Dermis blood vessel endothelial cell (primary cell): ENCODE results near the gene REEP5. TPM values are rescaled to one million over a fixed set of nuclear protein-coding genes. Genes with fewer than 3 reads are reported as not detected.
"Not testable (repeated sequence)": the region's sequence is repeated elsewhere in the genome, so short reads cannot be mapped to it uniquely, and the experiment has no call there.

Source experiments
- DNase-seq: peaks from one replicate; pipeline ENCODE4 v3.0.0; 2010
- total RNA-seq: library from RNA; depleted of rRNA; stranded (reverse); fragments of >200 nt; gene quantifications from 2 replicates; pipeline ENCODE4 v1.2.3, GENCODE V29; 2014

REEP5 gene
- total RNA-seq, 1 donor from 2014 or later: 40.7 TPM

DNA sequence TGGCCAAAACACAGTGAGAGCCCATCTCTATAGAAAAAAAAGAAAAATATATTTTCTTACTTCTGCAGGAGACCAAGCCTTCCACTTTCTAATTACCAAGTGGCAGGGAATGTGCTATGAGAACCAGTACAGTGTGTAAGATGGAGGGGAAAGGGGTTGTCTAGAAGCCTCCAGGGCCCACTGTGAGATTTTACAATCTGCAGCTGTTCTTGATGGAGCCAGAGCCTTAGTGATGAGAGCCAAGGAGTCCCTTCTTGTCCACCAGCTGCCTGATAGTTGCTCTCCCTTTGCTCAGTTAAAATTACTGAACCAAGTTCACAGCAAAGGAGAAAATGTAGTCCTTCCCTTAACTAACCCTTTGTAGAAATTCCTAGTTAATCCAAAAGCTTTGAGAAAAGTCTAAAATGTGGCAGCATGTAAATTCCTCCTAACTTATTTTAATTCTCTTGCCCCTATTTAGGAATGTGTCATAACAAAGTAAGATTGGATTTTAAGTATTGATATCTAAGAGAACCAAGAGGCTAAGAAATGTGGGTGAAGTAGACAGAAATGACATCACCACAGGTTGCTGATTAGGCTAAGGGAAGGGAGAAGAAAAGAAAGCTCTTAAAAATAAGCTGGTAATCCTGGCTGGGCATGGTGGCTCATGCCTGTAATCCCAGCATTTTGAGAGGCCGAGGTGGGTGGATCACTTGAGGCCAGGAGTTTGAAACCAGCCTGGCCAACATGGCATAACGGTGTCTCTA, 41.6 kb downstream of the REEP5 start:
- no peak for DNase-seq

GRCh38 chr5:112878760-112879159, 43.3 kb downstream of the REEP5 start:
- peak; percentile 41 for DNase-seq

GRCh38 chr5:112878101-112878500, 43.9 kb downstream of the REEP5 start:
- no peak for DNase-seq

GRCh38 chr5:112876362-112876761, 45.7 kb downstream of the REEP5 start:
- DNase-seq: no peak

DNA sequence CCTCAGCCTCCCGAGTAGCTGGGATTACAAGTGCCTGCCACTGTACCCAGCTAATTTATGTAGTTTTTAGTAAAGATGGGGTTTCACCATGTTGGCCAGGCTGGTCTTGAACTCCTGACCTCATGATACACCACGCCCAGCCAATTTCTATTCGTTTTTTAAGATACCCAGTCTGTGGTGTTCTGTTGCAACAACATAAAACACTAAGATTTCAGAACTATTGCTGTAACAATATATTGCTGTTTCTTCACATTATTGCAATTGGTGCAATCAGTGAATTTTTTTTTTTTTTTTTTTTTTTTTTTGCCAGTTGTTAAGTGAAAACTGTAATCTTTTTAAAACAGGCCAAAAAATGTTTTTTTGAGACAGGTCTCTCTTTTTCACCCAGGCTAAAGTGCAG, 51.1 kb downstream of the REEP5 start:
- no peak for DNase-seq

GRCh38 chr5:112869948-112870347, 52.1 kb downstream of the REEP5 start:
- DNase-seq: no peak

- DNase-seq: no peak
Measured at GRCh38 chr5:112867411-112867810, 54.6 kb downstream of the REEP5 start.

DNA sequence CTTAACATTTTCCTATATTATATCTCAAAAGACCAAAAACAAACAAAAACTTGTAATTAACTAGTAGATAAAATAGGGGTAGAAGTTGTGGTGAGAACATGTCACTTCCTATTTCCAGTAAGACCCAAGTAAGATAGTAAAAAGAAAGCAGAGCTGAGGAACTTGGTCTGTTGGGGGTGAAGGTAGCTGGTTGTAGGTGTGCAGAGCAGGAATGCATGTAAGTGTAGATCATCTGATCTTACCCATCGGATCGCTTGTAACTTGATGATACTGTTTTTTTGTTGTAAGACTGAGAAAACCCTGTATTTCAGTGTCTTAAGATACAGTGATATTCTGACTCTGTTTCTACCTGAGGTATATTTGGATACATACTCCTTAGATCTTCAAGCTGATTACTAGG, 55.3 kb downstream of the REEP5 start:
- no peak for DNase-seq

GRCh38 chr5:112865128-112865527, 56.9 kb downstream of the REEP5 start:
- no peak for DNase-seq

- peak; percentile 12 for DNase-seq
Measured at GRCh38 chr5:112863549-112863948, 58.5 kb downstream of the REEP5 start.

GRCh38 chr5:112862085-112862484, 59.9 kb downstream of the REEP5 start:
- peak; percentile 28 for DNase-seq

DNA sequence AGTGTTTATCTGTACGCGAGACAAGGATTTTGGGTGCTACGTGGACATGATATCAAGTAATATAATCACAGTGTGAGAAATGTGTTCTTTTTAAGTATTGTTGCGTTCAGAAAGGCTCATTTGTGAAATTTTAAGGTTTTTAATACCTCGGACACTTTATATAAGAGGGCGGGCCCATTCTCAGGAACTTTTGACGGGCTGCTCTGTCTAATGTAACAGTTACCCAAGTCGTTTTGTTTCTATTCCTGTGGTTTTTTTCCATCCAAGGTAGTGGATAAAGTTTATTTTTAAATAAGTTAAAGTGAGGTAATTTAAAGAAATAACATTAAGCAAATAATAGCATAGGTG, 60.4 kb downstream of the REEP5 start:
- DNase-seq: peak; percentile 5

GRCh38 chr5:112860929-112861637, 60.9 kb downstream of the REEP5 start, which contains the start of gene SRP19:
Gene SRP19, plus strand, starts transcription at chr5:112861287. Its CDS starts 90 bp downstream, at chr5:112861377.
- peak; percentile 99 for DNase-seq

DNA sequence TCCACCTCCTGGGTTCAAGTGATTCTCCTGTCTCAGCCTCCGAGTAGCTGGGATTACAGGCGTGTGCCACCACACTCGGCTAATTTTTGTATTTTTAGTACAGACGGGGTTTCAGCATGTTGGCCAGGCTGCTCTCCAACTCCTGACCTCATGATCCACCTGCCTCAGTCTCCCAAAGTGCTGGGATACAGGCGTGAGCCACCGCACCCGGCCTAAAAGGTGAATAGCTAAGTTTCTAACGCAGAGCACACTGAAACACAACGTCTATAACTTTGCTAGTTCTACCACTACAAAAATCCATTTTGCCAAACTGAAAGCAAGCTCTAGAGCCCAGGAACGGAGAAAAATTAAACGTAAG, 61.5 kb downstream of the REEP5 start:
- not testable (repeated sequence) for DNase-seq

- DNase-seq: no peak
Measured at GRCh38 chr5:112857866-112858265, 64.2 kb downstream of the REEP5 start.

GRCh38 chr5:112854651-112855050, 67.4 kb downstream of the REEP5 start:
- DNase-seq: no peak

- no peak for DNase-seq
Measured at GRCh38 chr5:112849912-112850311, 72.1 kb downstream of the REEP5 start.

DNA sequence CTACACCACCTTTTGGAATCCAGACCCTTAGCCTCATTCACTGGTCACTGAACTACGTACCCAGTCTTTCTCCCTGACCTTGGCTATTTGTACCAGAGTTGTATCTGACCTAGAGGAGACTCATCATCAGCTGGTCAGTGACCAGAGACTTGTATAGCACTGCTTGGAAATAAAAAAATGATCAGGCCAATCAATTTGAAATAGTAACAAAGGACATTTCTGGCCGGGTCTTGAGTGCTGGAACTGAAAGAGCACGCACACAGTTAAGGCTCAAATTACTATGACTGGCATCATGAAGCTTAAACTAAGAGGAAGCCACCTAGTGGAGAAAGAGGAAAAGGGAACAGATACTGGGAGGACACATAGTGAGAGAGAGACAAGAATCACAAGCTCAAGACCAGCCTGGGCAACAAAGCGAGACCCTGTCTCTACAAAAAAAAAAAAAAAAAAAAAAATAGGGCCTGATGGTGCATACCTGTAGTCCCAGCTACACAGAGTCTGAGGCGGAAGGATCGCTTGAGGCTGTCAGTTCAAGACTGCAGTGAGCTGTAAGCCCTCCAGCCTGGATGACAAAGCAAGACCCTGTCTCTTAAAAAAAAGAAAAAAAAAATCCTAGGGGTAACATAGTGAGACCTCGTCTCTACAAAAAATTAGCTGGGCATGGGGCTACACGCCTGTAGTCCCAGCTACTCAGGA, 73.8 kb downstream of the REEP5 start:
- peak; percentile 77 for DNase-seq

DNA sequence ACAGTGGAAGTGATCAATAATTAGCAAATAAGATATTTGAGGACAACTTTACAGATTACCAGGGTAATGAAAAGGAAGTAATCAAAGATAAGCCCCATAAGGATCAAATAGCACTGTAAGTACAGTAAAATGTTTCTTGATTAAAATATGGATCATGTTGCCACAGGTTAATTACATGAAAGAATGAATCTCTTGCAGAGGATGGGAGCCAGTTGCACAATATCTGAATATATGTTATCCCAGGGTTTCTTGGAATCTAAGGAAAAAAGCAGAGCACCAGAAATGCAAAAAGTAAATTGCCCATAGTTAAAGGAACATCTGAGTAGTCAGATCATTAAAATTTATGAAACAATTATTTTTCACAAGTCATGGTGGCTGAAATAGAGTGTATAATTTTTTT, 74.7 kb downstream of the REEP5 start:
- DNase-seq: no peak

DNA sequence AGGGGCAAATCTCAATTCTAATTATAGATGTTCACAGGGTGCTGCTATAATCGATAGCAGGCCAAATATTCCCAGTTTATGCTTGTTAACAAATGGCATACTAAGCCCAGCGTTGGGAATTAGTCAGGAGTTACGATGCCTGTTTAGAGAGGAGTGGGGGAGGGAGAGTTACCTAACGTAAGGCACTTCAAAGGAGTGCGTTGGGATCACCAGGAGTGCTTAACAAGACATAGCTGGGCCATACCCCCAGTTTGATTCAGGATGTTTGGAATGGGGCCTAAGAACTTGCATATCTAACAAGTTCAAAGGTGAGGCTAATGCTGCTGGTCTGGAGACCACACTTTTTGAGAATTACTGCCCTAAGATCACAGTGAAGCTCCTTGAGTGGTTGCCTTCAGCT, 75.5 kb downstream of the REEP5 start:
- no peak for DNase-seq

DNA sequence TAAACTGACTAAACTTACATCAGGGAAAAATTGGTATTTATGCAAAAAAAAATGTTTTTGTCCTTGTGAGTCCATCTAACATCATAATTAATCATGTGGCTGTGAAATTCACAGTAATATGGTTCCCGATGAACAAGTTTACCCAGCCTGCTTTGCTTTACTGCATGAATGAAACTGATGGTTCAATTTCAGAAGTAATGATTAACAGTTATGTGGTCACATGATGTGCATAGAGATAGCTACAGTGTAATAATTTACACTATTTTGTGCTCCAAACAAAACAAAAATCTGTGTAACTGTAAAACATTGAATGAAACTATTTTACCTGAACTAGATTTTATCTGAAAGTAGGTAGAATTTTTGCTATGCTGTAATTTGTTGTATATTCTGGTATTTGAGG, 77.5 kb downstream of the REEP5 start:
- no peak for DNase-seq

GRCh38 chr5:112833971-112834370, 88.1 kb downstream of the REEP5 start:
- no peak for DNase-seq

- no peak for DNase-seq
Measured at GRCh38 chr5:112830378-112830777, 91.6 kb downstream of the REEP5 start.
